GM20431 (cell line): ENCODE measurements around the gene LIMS1.
"Not testable (repeated sequence)": the region's sequence is repeated elsewhere in the genome, so short reads cannot be mapped to it uniquely, and the experiment has no call there.

Experiments used
- in situ Hi-C: fragments of 300-500 bp; cut with MseI, MboI; formaldehyde crosslinking; loops from one replicate; pipeline ENCODE4 v1.15.0; 2020; ENCODE audit warnings: low sequenced_read_pairs; ENCODE audit not compliant: unreplicated experiment

LIMS1 gene

GRCh38 chr2:108583903-108584520 is 49.7 kb downstream of the LIMS1 start:
- in situ Hi-C loops = no loop called here

DNA sequence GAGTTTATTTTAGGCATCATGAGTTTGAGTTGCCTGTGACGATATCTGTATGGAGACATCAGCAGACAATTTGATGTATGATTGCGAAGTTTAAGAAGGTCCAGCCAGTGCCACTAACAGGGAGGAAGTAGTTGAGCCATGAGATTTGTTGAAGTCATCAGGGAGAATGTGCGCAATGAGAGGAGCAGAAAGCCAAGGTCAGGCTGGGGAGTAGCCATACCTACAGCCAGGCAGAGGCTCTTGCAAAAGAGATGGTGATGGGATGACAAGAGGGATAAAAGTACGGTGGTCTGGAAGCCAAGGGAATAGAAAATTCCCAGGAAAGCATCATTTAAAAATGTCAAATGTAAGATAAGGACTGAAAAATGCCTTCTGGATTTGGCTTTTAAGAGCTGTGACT is 51.2 kb downstream of the LIMS1 start:
- in situ Hi-C loops = no loop called here

GRCh38 chr2:108586116-108586515 is 51.8 kb downstream of the LIMS1 start:
- in situ Hi-C loops = no loop called here

DNA sequence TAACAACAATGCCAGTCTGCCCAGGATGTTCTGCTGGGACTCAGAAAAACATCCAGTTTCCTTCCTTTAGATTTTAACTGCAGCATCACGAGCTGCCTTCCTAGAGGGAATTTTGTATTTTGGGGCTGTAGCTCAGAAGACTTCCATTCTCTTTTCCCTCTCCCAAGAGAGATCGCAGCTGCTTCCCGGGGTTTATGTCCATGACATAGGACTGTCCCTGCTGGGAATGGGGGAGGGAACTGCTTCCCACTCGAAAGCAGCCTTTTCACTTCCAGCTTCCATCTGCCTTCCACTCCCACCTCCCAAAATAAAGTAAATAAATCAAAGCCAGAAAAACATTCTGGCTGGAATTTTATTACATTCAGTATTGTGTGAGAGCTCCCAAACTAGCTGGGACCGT is 52.4 kb downstream of the LIMS1 start:
- in situ Hi-C loops = no loop called here

DNA sequence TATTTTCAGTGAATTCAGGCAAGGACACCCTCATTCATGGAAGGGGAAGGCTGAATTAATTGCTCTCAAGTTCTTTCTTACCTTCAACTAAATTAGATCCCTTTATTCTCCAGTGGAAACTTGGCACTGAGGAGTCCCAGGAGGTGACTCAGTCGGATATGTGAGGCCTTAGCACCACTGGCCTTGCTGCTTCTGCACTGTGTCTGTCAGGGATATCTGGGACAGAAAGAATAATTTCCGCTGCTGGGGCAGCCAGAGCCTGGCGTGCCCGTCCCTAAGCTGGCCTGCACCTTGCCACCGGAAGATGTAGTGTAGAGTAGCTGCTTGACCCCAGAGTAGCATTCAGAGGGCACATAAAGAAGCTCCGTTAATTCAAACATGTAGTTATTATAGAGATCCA is 53.4 kb downstream of the LIMS1 start:
- in situ Hi-C loops = no loop called here

DNA sequence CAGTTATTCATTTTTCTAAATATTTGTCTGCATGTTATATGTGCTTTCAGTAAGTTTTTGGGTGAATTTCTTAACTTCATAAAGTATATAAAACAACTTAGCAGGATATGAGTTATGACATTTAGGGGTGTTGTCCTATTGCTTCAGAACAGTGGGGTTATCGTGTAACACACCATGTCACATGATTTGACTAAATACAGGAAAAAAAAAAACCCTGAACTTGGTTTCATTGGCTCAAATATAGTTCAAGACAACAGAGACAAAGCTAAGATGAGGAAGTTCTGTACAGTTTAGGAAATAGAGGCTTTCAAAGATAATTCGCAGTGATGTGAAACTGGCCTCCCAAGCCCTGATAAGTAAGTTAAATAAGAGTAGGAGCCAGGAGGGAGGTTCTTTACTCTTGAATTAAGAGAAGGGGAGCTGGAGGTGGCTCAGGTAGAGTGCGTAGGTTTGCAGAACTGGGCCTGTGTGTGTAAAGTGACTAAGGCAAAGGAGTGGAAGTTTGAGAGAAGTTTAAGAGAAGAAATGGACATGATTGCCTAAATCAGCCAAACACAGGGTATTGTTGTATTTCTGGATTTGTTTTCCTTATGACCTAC is 53.9 kb downstream of the LIMS1 start:
- in situ Hi-C loops = no loop called here

- in situ Hi-C loops = no loop called here
Observed at GRCh38 chr2:108589372-108589771, 55.1 kb downstream of the LIMS1 start.

- in situ Hi-C loops = no loop called here
Observed at GRCh38 chr2:108589781-108590180, 55.5 kb downstream of the LIMS1 start.

DNA sequence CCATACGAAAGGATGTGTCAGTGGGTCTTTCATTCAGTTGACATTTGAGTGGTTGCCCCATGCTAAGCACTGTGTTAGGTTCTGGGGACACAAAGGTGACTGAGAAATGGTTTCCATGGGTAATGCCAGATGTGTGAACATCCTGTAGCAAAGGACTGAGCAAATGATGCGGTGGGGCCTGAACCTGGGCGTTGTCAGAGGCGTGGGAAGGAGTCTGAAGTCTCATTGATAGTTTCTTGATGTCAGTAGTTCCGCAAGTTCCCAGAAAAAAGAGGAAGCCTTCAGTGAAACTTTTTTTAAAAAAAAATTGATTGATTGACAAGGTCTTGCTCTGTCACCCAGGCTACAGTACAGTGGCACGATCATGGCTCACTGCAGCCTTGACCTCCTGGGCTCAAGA is 56.9 kb downstream of the LIMS1 start:
- in situ Hi-C loops = no loop called here

DNA sequence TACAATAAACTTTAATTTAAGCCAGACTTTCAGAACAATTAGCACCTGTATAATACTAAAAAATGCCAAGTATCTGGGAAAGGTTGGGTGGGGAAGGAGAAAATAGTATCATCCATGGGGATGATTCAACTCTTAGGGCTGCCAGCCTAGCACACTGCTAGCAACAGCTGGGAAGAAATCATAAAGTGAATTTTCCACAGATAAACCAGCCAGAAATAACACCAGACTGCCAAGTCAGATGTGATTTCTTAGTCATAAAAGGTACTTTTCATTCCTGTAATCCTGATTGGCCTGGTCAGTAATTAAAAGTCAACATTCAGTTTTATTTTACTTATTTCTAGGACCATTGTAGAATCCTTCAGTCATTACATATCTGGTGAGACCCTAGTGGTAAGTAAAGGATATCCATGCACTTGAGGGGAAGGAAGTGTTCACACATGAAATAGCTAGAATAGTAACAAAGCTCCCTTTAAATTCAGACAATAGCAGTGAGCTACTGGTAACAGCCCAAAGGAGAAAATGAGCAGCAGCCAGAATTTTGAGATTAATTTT is 59.4 kb downstream of the LIMS1 start:
- in situ Hi-C loops = no loop called here

GRCh38 chr2:108594132-108594981 is 60.1 kb downstream of the LIMS1 start:
- in situ Hi-C loops = no loop called here

DNA sequence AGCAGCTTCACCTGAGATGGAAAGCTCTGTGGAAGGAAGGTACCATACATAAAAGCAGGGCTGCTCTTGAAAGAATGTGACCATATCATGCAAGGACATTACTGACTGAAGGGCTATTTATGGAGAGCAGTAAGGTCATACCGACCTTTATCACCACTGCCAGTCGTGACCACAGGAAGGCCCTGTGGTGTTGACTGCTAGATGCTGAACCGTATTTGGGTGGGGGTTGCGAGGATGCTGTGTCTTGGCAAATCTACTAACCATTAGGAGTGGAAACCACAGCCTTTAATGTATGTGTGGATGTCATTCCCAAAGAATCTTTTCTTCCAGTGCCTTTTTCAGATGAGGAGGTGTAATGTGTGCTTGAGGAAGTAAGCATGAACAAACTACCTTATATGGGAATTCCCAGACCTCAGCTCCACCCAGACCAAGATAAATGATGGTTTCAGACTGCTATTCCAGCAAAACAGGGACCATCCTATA is 60.8 kb downstream of the LIMS1 start:
- in situ Hi-C loops = no loop called here

- in situ Hi-C loops = not testable (repeated sequence)
Observed at GRCh38 chr2:108595771-108596170, 61.5 kb downstream of the LIMS1 start.

GRCh38 chr2:108597105-108597744 is 63.0 kb downstream of the LIMS1 start:
- in situ Hi-C loops = not testable (repeated sequence)

DNA sequence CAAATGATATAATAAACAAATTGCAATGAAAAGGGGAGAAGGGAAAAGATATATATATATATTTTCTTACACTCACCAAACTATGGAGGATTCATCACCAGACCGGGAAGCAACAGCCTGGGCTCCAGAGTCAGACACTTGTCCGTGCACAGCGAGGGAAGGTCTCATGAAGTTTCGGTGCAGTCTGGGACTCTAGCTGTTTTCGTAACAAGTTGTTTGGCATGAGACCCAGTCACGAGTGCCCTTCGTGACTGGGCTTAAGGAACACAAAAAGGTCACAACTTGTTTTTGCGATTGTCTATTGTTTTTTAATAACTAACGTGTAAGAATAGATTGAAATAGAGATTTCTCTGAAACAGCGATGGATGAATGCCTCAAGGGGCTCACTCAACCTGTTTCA is 66.9 kb downstream of the LIMS1 start:
- in situ Hi-C loops = not testable (repeated sequence)

DNA sequence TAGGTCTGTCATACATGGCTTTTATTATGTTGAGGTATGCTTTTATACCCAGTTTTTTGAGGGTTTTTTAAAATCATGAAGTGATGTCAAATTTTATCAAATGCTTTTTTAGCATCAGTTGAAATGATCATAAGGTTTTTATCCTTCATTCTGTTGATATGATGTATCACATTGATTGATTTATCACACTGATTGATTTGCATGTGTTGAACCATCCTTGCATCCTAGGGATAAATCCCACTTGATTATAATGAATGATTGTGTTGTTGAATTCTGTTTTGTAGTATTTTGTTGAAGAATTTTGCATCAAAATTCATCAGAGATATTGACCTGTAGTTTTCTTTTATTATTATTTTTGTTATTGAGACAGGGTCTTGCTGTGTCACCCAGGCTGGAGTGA is 68.2 kb downstream of the LIMS1 start:
- in situ Hi-C loops = no loop called here

DNA sequence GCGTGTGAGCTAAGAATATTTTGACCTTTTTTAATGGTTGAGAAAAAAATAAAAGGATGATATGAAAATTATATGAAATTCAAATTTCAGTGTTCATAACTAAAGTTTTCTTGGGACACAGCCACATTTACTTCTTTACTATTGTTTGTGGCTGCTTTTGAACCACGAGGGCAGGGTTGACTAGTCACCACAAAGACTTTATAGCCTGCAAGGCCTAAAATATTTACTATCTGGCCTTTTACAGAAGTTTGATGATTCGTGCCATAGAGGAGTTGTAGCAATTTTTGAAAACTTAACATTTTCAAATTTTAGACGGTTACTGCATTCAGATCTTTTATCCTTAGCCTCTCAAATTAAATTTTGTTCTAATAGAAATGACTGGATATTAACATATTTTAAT is 69.9 kb downstream of the LIMS1 start:
- in situ Hi-C loops = no loop called here

GRCh38 chr2:108605947-108606346 is 71.7 kb downstream of the LIMS1 start:
- in situ Hi-C loops = no loop called here

DNA sequence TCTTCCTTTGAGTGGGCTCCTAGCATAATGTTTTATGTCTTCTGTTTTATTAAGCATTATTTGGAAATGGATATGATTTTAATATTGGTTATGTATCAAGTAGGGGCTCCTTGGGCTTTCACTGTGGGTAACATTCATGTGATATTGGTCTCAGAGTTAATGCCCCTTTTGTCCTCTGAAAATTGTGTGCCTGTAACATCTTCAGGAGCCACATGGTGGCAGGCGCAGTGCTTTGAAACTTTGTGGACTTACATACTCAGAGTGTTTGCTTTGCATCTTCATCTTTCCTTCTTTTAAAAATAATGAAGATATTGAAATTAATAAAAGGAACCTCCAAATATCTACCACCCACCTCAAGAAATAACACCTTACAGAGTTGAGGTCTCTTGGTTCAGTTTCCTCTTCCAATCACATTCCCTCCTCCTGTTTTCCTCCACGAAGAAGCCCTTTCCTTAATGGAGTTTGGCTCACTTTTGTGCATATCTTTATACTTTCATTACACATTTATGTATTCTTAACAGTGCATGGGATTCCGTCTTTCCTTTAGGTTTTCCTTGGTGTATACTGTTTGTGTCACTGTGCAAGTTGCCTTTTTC is 73.5 kb downstream of the LIMS1 start:
- in situ Hi-C loops = no loop called here

GRCh38 chr2:108611021-108611420 is 76.8 kb downstream of the LIMS1 start:
- in situ Hi-C loops = no loop called here
